GM23248 (cell line): ENCODE measurements around the gene LPCAT2.

Experiments used
- EZH2 ChIP-seq: fragments of 200-600 bp; sonication (generic); IDR thresholded peaks from 2 replicates; pipeline ENCODE4 v1.6.1; 2018; ENCODE audit warnings: antibody characterized with exemption, mild to moderate bottlenecking; ENCODE audit not compliant: insufficient read depth, poor library complexity, severe bottlenecking
- EZH2phosphoT487 ChIP-seq: fragments of 200-600 bp; sonication (generic); IDR thresholded peaks from 2 replicates; pipeline ENCODE4 v1.6.1; 2018; ENCODE audit warnings: antibody characterized with exemption, moderate library complexity, mild to moderate bottlenecking, low read depth; ENCODE audit not compliant: insufficient read depth

DNA sequence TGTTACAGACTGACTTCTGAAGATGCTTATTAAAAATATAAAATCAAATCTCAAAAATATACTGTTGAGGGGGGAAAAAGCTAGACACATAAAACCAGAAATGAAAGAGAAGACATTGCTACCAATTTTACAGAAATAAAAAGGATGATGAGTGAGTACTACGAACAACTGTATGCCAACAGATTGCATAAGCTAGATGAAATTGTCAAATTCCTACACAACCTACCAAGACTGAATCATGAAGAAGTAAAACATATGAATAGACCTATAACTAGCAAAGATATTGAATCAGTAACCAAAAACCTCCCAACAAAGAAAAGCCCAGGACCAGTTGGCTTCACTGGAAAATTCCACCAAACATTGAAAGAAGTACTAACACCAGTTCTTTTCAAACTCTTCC lies 54.1 kb downstream of the LPCAT2 start:
- TF ChIP-seq EZH2 (no peak), EZH2phosphoT487 (no peak)
